Endothelial cell of umbilical vein (primary cell): Measurements from ENCODE around the gene OSBPL10.

ENCODE experiments used
- CTCF ChIP-seq, 2 donors: IDR thresholded peaks; 1 replicate in 1 of 2; 2 replicates in 1 of 2; pipeline ENCODE4 v1.5.1; 2011; ENCODE audit warnings: low read length in 2 of 2, mild to moderate bottlenecking in 2 of 2, moderate library complexity in 2 of 2, control low read depth in 1 of 2, inconsistent platforms in 1 of 2, low read depth in 1 of 2; ENCODE audit not compliant: insufficient read depth in 1 of 2; ENCODE audit errors: extremely low read depth in 1 of 2
- EZH2 ChIP-seq: IDR thresholded peaks from 2 replicates; pipeline ENCODE4 v1.6.1; 2012; ENCODE audit warnings: borderline replicate concordance, low read depth, mild to moderate bottlenecking, moderate library complexity, low read length, inconsistent platforms; ENCODE audit not compliant: severe bottlenecking
- FOS ChIP-seq: IDR thresholded peaks from 2 replicates; pipeline ENCODE4 v1.6.1; 2011; ENCODE audit warnings: mild to moderate bottlenecking, low read length, moderate library complexity, borderline replicate concordance; ENCODE audit not compliant: insufficient read depth
- GATA2 ChIP-seq: IDR thresholded peaks from 2 replicates; pipeline ENCODE4 v1.7.0; 2011; ENCODE audit warnings: low read depth, mild to moderate bottlenecking, moderate library complexity, mixed read lengths, low read length; ENCODE audit not compliant: insufficient read length, insufficient read depth
- JUN ChIP-seq: IDR thresholded peaks from 2 replicates; pipeline ENCODE4 v1.6.1; 2011; ENCODE audit warnings: borderline replicate concordance, low read depth; ENCODE audit not compliant: insufficient read length, insufficient read depth
- MAX ChIP-seq: IDR thresholded peaks from 2 replicates; pipeline ENCODE4 v1.6.1; 2011; ENCODE audit not compliant: insufficient read depth, insufficient read length
- MYC ChIP-seq: IDR thresholded peaks from one replicate; pipeline ENCODE4 v1.6.1; 2011; ENCODE audit warnings: mild to moderate bottlenecking, low read depth, low read length
- POLR2A ChIP-seq: IDR thresholded peaks from 2 replicates; pipeline ENCODE4 v1.6.1; 2012; ENCODE audit warnings: low read depth, mild to moderate bottlenecking, control low read depth, low read length
- POLR2AphosphoS5 ChIP-seq: IDR thresholded peaks from 2 replicates; pipeline ENCODE4 v1.6.1; 2012; ENCODE audit warnings: low read depth, mild to moderate bottlenecking, control low read depth, low read length, moderate library complexity; ENCODE audit not compliant: insufficient read depth

- TF ChIP-seq CTCF (IDR thresholded peaks at IDR 0.05; ENCODE audit: extremely low read depth in 1 of 2, insufficient read depth in 1 of 2, low read depth in 1 of 2, low read length in 2 of 2) (no peak), EZH2 (no peak), MAX (no peak), JUN (no peak), POLR2A (no peak), POLR2AphosphoS5 (no peak), GATA2 (no peak), FOS (no peak), MYC (no peak)
Observed at GRCh38 chr3:31892500-31892899, 88.6 kb downstream of the OSBPL10 start.
